Adrenal gland (tissue), 5 donors: ENCODE results near the gene SERP2.

Experiments used
- POLR2A ChIP-seq, 2 donors: fragments of 450-650 bp; IDR thresholded peaks; one replicate each; pipeline ENCODE4 v1.6.1; 2017; ENCODE audit warnings: antibody characterized with exemption in 2 of 2, mild to moderate bottlenecking in 2 of 2, moderate library complexity in 1 of 2
- TF ChIP-seq, protein P1 (sequence below), 6 experiments: fragments of 450-650 bp in 4 of 6; fragments of 200-600 bp in 2 of 6; sonication (generic) in 1 of 6; IDR thresholded peaks; 1 replicate in 5 of 6; 2 replicates in 1 of 6; pipeline versions ENCODE4 v1.5.1 to v1.8.0; 2016 to 2021; ENCODE audit warnings: antibody characterized with exemption in 6 of 6, mild to moderate bottlenecking in 2 of 6, moderate library complexity in 1 of 6
- donor health status: DM: no; HTN: no; CAD: no.

DNA sequence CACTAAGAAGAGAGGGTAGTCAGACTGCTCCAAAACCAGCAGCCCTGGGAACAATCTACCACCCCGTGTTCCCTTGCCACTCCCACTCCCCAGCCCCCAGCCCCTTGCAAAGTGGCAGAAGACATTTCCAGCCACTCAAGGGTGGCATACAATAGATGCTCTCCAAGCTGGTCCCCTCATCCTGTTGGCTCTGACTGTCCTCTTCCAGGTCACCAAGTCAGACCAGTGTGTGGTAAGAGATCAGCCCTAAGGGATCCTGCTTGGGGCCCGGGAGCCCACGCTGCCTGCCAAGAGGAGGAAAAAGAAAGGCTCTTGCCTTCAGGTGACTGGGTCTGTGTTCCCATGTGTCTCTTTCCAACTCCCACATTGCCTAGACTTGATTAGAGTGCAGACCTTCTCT lies 25.0 kb downstream of the SERP2 start:
- TF ChIP-seq POLR2A (IDR thresholded peaks at IDR 0.05): no peak
- TF ChIP-seq, protein P1, sequence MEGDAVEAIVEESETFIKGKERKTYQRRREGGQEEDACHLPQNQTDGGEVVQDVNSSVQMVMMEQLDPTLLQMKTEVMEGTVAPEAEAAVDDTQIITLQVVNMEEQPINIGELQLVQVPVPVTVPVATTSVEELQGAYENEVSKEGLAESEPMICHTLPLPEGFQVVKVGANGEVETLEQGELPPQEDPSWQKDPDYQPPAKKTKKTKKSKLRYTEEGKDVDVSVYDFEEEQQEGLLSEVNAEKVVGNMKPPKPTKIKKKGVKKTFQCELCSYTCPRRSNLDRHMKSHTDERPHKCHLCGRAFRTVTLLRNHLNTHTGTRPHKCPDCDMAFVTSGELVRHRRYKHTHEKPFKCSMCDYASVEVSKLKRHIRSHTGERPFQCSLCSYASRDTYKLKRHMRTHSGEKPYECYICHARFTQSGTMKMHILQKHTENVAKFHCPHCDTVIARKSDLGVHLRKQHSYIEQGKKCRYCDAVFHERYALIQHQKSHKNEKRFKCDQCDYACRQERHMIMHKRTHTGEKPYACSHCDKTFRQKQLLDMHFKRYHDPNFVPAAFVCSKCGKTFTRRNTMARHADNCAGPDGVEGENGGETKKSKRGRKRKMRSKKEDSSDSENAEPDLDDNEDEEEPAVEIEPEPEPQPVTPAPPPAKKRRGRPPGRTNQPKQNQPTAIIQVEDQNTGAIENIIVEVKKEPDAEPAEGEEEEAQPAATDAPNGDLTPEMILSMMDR (IDR thresholded peaks at IDR 0.05): no peak
